ENCODE measurements around the gene CHD9NB. TPM values are rescaled to one million over a fixed set of nuclear protein-coding genes. Genes with fewer than 3 reads are reported as not detected.

CHD9NB gene
- total and polyA plus RNA-seq, 2 of the 4 experiments (the other 2 are of a cell fraction) = 0.94 to 1.1 TPM

GRCh38 chr16:53058882-53059281 is 6.2 kb upstream of the CHD9NB start:
- Histone ChIP-seq H4K91ac (ENCODE audit: insufficient read depth, low read depth, low read length) (no peak overlapping the region), H2AK5ac (ENCODE audit: low read depth, low read length) (no peak overlapping the region), H2BK120ac (ENCODE audit: low read depth, low read length) (no peak overlapping the region), H3K56ac (ENCODE audit: extremely low read depth, insufficient read depth, low read length) (no peak overlapping the region), H3K14ac (replicated peaks; ENCODE audit: low read depth, low read length) (no peak overlapping the region), H3K4me2 (ENCODE audit: low read depth, low read length) (no peak overlapping the region), H4K20me1 (ENCODE audit: insufficient read depth, low read length) (0 out of 2 replicates have a peak, but pooled peaks cover 3% of the 10 kb centered on the region), H4K8ac (ENCODE audit: low read depth in 2 of 2, low read length in 2 of 2) (no peak overlapping the region), H3K4me3 (ENCODE audit: insufficient read depth, low read depth, low read length) (no peak overlapping the region), H2AK9ac (replicated peaks; ENCODE audit: low read depth, low read length, poor library complexity) (no peak overlapping the region), H3K9ac (ENCODE audit: low read depth, low read length) (no peak overlapping the region), H2BK20ac (ENCODE audit: low read depth, low read length) (no peak overlapping the region), H3K18ac (ENCODE audit: low read depth, low read length) (no peak overlapping the region), H2BK5ac (ENCODE audit: low read depth, low read length, poor library complexity, severe bottlenecking) (no peak overlapping the region), H3K9me3 (ENCODE audit: control insufficient read depth, insufficient read depth, low read length) (no peaks in the 10 kb centered on the region), H3K27ac (ENCODE audit: insufficient read depth, low read length) (no peak overlapping the region), H3K4me1 (ENCODE audit: control insufficient read depth, insufficient read depth, low read length) (peaks cover 13% of the 10 kb centered on the region), H3K79me1 (ENCODE audit: low read depth in 1 of 2, low read length in 2 of 2) (peaks cover 20 to 71% of the 10 kb centered on the region in 2 experiments), H3K27me3 (ENCODE audit: control insufficient read depth, insufficient read depth, low read length) (no peaks in the 10 kb centered on the region), H3K4ac (ENCODE audit: low read depth, low read length) (no peak overlapping the region), H2AFZ (replicated peaks; ENCODE audit: low read length, poor library complexity) (no peak overlapping the region), H2BK15ac (ENCODE audit: low read depth, low read length) (no peak overlapping the region), H3K23ac (ENCODE audit: low read depth, low read length) (no peak overlapping the region), H3K36me3 (ENCODE audit: control insufficient read depth, insufficient read depth, low read length) (no peaks in the 10 kb centered on the region), H3K9me1 (ENCODE audit: insufficient read depth, low read length) (peaks cover 6% of the 10 kb centered on the region; the same call in 1 of the 2 replicates), H4K5ac (ENCODE audit: low read depth, low read length) (no peak overlapping the region)
- BruUV-seq (replicated peaks) = no TSS peak
- TF ChIP-seq FOS (IDR thresholded peaks at IDR 0.05; ENCODE audit: low read depth, low read length) = no peak
- TF ChIP-seq BHLHE40 (IDR thresholded peaks at IDR 0.05; ENCODE audit: low read depth, low read length) = no peak
- no peak for TF ChIP-seq RFX5 (IDR thresholded peaks at IDR 0.05; ENCODE audit: low read depth, low read length)
- TF ChIP-seq USF2 (IDR thresholded peaks at IDR 0.05; ENCODE audit: low read depth, low read length) = no peak
- TF ChIP-seq CHD1 (IDR thresholded peaks at IDR 0.05; ENCODE audit: low read depth, low read length) = no peak
- TF ChIP-seq NFE2L2 (IDR thresholded peaks at IDR 0.05; ENCODE audit: low read depth, low read length) = no peak
- no peak for TF ChIP-seq MAZ (IDR thresholded peaks at IDR 0.05; ENCODE audit: borderline replicate concordance, low read depth, low read length)
- no peak for TF ChIP-seq POLR2A (IDR thresholded peaks at IDR 0.05; ENCODE audit: low read depth, low read length)
- no peak for TF ChIP-seq SMC3 (IDR thresholded peaks at IDR 0.05; ENCODE audit: low read depth, low read length)
- no peak for TF ChIP-seq CEBPB (IDR thresholded peaks at IDR 0.05; ENCODE audit: low read depth, low read length)
- TF ChIP-seq RCOR1 (IDR thresholded peaks at IDR 0.05; ENCODE audit: insufficient replicate concordance, low read length) = no peak
- no peak for TF ChIP-seq CTCF (conservative IDR thresholded peaks at IDR 0.05; ENCODE audit: low read depth, low read length)
- no CpG with 5 or more reads among the region's 5 CpGs for WGBS, 2 experiments (ENCODE audit: extremely low coverage in 2 of 2, insufficient read length in 1 of 2)
- dilution Hi-C loops (cut with HindIII; ENCODE audit: low sequenced_read_pairs, unreplicated experiment) (no loop called here), in situ Hi-C loops (cut with MboI; ENCODE audit: low sequenced_read_pairs) (loop anchor here (10.0 to 25.0 kb wide), 4 partner anchors 96 to 1172 kb away; partner anchors contain the start of gene RBL2), intact Hi-C loops (cut with micrococcal nuclease) (no loop called here)
- POLR2A ChIA-PET (ENCODE audit: unreplicated experiment) = no interaction called here
- ATAC-seq (ENCODE audit: low read depth) (no peak), DNase-seq (no peak)
- CTCF ChIA-PET = no interaction called here

All from IMR-90 (cell line).